Panc1 (cell line): ENCODE data around the gene WHAMM. TPM values are rescaled to one million over a fixed set of nuclear protein-coding genes. Genes with fewer than 3 reads are reported as not detected.

Source experiments
- ATAC-seq: fragments of 200-7000 bp; cut with Tn5 transposase; 2 replicates; pipeline ENCODE4 v1.9.1; 2020; ENCODE audit warnings: mild to moderate bottlenecking, moderate library complexity
- BruUV-seq: library from RNA; stranded (reverse); fragments of 400-500 nt; replicated peaks from 2 replicates; lab custom pipeline; 2021; lab: Mats Ljungman, UMichigan
- CTCF ChIA-PET: fragments of 300-600 bp; sonication (Branson Sonifier 250); formaldehyde crosslinking; loops from one replicate; lab custom pipeline; 2022; ENCODE audit warnings: antibody characterized with exemption; lab: Charles Lee
- POLR2A ChIA-PET: fragments of 300-600 bp; sonication (Branson Sonifier 250); formaldehyde crosslinking; loops from one replicate; lab custom pipeline; 2022; ENCODE audit warnings: antibody characterized with exemption; lab: Charles Lee
- DNase-seq: peaks from one replicate; pipeline ENCODE4 v3.0.0-alpha.2; 2010; ENCODE audit warnings: low read depth, low spot score
- H3K27ac ChIP-seq: 2 replicates; pipeline ENCODE4 v1.5.1; 2011; ENCODE audit warnings: mild to moderate bottlenecking, low read length, inconsistent platforms
- H3K27me3 ChIP-seq: fragments of 200-500 bp; sonication (Bioruptor generic); 2 replicates; pipeline ENCODE4 v1.6.0; 2014; ENCODE audit warnings: low read length, inconsistent platforms; ENCODE audit not compliant: control insufficient read depth, insufficient read depth
- H3K36me3 ChIP-seq: fragments of 200-500 bp; sonication (Bioruptor generic); 2 replicates; pipeline ENCODE4 v1.5.1; 2014; ENCODE audit warnings: inconsistent platforms, mild to moderate bottlenecking, low read length, moderate library complexity; ENCODE audit not compliant: control insufficient read depth, insufficient read depth
- H3K4me1 ChIP-seq: 2 replicates; pipeline ENCODE4 v1.5.1; 2011; ENCODE audit warnings: inconsistent platforms, mild to moderate bottlenecking, low read length, moderate library complexity; ENCODE audit not compliant: control insufficient read depth, insufficient read depth
- H3K4me3 ChIP-seq, 2 experiments: 2 replicates each; pipeline ENCODE4 v1.5.1; 2011 to 2012; ENCODE audit warnings: low read depth in 2 of 2, low read length in 2 of 2, mild to moderate bottlenecking in 2 of 2, inconsistent platforms in 1 of 2, moderate library complexity in 1 of 2
- H3K9me3 ChIP-seq: fragments of 200-500 bp; sonication (Bioruptor generic); 2 replicates; pipeline ENCODE4 v1.5.1; 2014; ENCODE audit warnings: low read depth, mild to moderate bottlenecking, inconsistent platforms, low read length, moderate library complexity; ENCODE audit not compliant: control insufficient read depth, insufficient read depth
- CTCF ChIP-seq: fragments of 450-650 bp; IDR thresholded peaks from 2 replicates; pipeline ENCODE4 v1.5.1; 2017; ENCODE audit warnings: mild to moderate bottlenecking
- POLR2AphosphoS5 ChIP-seq: IDR thresholded peaks from 2 replicates; pipeline ENCODE4 v1.6.1; 2012; ENCODE audit warnings: mild to moderate bottlenecking, low read depth, low read length, moderate library complexity
- REST ChIP-seq, 2 experiments: IDR thresholded peaks; 2 replicates each; pipeline ENCODE4 v1.6.1; 2011 to 2012; ENCODE audit warnings: low read depth in 2 of 2, control low read depth in 1 of 2, low read length in 1 of 2, mild to moderate bottlenecking in 1 of 2, moderate library complexity in 1 of 2; ENCODE audit not compliant: insufficient read depth in 1 of 2
- SIN3A ChIP-seq: IDR thresholded peaks from 2 replicates; pipeline ENCODE4 v1.6.1; 2012; ENCODE audit warnings: low read depth, mild to moderate bottlenecking, low read length, moderate library complexity, borderline replicate concordance; ENCODE audit not compliant: insufficient read depth
- TCF7L2 ChIP-seq: IDR thresholded peaks from 2 replicates; pipeline ENCODE4 v1.6.1; 2011; ENCODE audit warnings: mild to moderate bottlenecking, low read depth, low read length, inconsistent platforms
- in situ Hi-C: cut with HindIII; loops from 2 replicates; pipeline ENCODE4 v1.10.0; 2016; ENCODE audit warnings: low sequenced_read_pairs, low pct_unique_long_range_greater_than_20kb
- intact Hi-C: fragments of 100-400 bp; cut with micrococcal nuclease; formaldehyde crosslinking; loops from one replicate; pipeline ENCODE4 v1.10.0; 2022; ENCODE audit not compliant: unreplicated experiment
- total RNA-seq: library from RNA; stranded (reverse); gene quantifications from one replicate; pipeline ENCODE4 v1.2.1, GENCODE V29; 2021; ENCODE audit not compliant: unreplicated experiment

Gene WHAMM
- total RNA-seq, 1 experiment from 2014 or later = 8.8 TPM

GRCh38 chr15:82870727-82871320 lies 61.4 kb downstream of the WHAMM start:
- H3K4me1 ChIP-seq = no peaks in the 10 kb centered on the region
- no peaks in the 10 kb centered on the region for H3K9me3 ChIP-seq
- no peaks in the 10 kb centered on the region for H3K36me3 ChIP-seq
- no TSS peak for BruUV-seq
- TF ChIP-seq SIN3A (no peak), POLR2AphosphoS5 (no peak), REST (IDR thresholded peaks at IDR 0.05; ENCODE audit: insufficient read depth in 1 of 2, low read depth in 2 of 2, low read length in 1 of 2) (no peak), CTCF (no peak), TCF7L2 (no peak)
- ATAC-seq (no peak), DNase-seq (no peak)
- ChIA-PET POLR2A (no interaction called here), CTCF (no interaction called here)
- H3K27ac ChIP-seq = no peak overlapping the region
- intact Hi-C loops = no loop called here
- H3K4me3 ChIP-seq = no peak overlapping the region
- no peaks in the 10 kb centered on the region for H3K27me3 ChIP-seq
- in situ Hi-C loops = no loop called here

GRCh38 chr15:82871358-82871757 lies 61.9 kb downstream of the WHAMM start:
- no TSS peak for BruUV-seq
- H3K4me3 ChIP-seq = no peak overlapping the region
- no peak for TF ChIP-seq CTCF
- no peak for TF ChIP-seq SIN3A
- TF ChIP-seq REST (IDR thresholded peaks at IDR 0.05; ENCODE audit: insufficient read depth in 1 of 2, low read depth in 2 of 2, low read length in 1 of 2) = no peak
- no peak for TF ChIP-seq POLR2AphosphoS5
- intact Hi-C loops = no loop called here
- H3K9me3 ChIP-seq = no peaks in the 10 kb centered on the region
- no peaks in the 10 kb centered on the region for H3K36me3 ChIP-seq
- no peak overlapping the region for H3K27ac ChIP-seq
- no peaks in the 10 kb centered on the region for H3K4me1 ChIP-seq
- no peaks in the 10 kb centered on the region for H3K27me3 ChIP-seq
- CTCF ChIA-PET = no interaction called here
- in situ Hi-C loops = no loop called here
- ATAC-seq (no peak), DNase-seq (no peak)
- POLR2A ChIA-PET = no interaction called here
